ENCODE results near the gene CNTNAP5. TPM values are rescaled to one million over a fixed set of nuclear protein-coding genes. Genes with fewer than 3 reads are reported as not detected.

The CNTNAP5 gene
- total and polyA plus RNA-seq, 7 donors = not detected

GRCh38 chr2:124662946-124663644, 638.0 kb downstream of the CNTNAP5 start:
- Histone ChIP-seq H3K36me3 (ENCODE audit: insufficient read depth in 1 of 2, low read depth in 1 of 2) (no peaks in the 10 kb centered on the region), H3K4me3 (no peak overlapping the region), H3K27ac (no peak overlapping the region), H3K4me1 (no peaks in the 10 kb centered on the region), H3K27me3 (ENCODE audit: insufficient read depth in 3 of 3, low read length in 2 of 3) (no peaks in the 10 kb centered on the region), H3K9me3 (no peaks in the 10 kb centered on the region)
- intact Hi-C loops (cut with DNase I) = no loop called here
- no peak for DNase-seq
- TF ChIP-seq, protein P1, sequence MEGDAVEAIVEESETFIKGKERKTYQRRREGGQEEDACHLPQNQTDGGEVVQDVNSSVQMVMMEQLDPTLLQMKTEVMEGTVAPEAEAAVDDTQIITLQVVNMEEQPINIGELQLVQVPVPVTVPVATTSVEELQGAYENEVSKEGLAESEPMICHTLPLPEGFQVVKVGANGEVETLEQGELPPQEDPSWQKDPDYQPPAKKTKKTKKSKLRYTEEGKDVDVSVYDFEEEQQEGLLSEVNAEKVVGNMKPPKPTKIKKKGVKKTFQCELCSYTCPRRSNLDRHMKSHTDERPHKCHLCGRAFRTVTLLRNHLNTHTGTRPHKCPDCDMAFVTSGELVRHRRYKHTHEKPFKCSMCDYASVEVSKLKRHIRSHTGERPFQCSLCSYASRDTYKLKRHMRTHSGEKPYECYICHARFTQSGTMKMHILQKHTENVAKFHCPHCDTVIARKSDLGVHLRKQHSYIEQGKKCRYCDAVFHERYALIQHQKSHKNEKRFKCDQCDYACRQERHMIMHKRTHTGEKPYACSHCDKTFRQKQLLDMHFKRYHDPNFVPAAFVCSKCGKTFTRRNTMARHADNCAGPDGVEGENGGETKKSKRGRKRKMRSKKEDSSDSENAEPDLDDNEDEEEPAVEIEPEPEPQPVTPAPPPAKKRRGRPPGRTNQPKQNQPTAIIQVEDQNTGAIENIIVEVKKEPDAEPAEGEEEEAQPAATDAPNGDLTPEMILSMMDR (IDR thresholded peaks at IDR 0.05) = no peak
- ATAC-seq = no peak
- 31 to 45% (median 39%) methylated on average over 9 of the region's 9 CpGs for WGBS, 3 donors

DNA sequence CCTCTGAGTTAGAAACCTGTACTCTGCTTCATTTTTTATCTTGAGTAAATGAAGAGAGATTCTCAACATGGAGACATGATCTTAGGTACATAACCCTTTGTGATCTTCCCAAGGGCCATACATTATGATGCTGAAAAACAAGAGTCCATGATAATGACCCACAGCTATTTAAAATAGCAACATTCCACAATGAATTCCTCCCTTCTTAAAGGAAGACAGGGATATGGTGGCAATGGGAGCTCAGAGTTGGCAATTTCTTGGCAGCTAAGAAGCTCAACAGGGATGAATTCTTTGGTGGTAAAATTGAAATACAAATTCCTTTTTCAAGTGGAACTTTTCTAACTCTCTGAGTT, 638.5 kb downstream of the CNTNAP5 start:
- Histone ChIP-seq H3K27me3 (ENCODE audit: insufficient read depth in 3 of 3, low read length in 2 of 3) (no peaks in the 10 kb centered on the region), H3K36me3 (ENCODE audit: insufficient read depth in 1 of 2, low read depth in 1 of 2) (no peaks in the 10 kb centered on the region), H3K4me1 (no peaks in the 10 kb centered on the region), H3K27ac (no peak overlapping the region), H3K9me3 (no peaks in the 10 kb centered on the region), H3K4me3 (no peak overlapping the region)
- intact Hi-C loops (cut with DNase I) = no loop called here
- TF ChIP-seq, protein P1 (IDR thresholded peaks at IDR 0.05) = no peak
- no peak for ATAC-seq
- no peak for DNase-seq

GRCh38 chr2:124664363-124664762, 639.3 kb downstream of the CNTNAP5 start:
- DNase-seq (no peak), ATAC-seq (no peak)
- TF ChIP-seq, protein P1 (IDR thresholded peaks at IDR 0.05) = no peak
- intact Hi-C loops (cut with DNase I) = no loop called here
- 75 to 87% (median 82%) methylated on average over 5 of the region's 5 CpGs for WGBS, 3 donors
- H3K27ac ChIP-seq = no peak overlapping the region
- H3K27me3 ChIP-seq (ENCODE audit: insufficient read depth in 3 of 3, low read length in 2 of 3) = no peaks in the 10 kb centered on the region
- H3K9me3 ChIP-seq = no peaks in the 10 kb centered on the region
- no peak overlapping the region for H3K4me3 ChIP-seq
- no peaks in the 10 kb centered on the region for H3K4me1 ChIP-seq
- H3K36me3 ChIP-seq (ENCODE audit: insufficient read depth in 1 of 2, low read depth in 1 of 2) = no peaks in the 10 kb centered on the region

DNA sequence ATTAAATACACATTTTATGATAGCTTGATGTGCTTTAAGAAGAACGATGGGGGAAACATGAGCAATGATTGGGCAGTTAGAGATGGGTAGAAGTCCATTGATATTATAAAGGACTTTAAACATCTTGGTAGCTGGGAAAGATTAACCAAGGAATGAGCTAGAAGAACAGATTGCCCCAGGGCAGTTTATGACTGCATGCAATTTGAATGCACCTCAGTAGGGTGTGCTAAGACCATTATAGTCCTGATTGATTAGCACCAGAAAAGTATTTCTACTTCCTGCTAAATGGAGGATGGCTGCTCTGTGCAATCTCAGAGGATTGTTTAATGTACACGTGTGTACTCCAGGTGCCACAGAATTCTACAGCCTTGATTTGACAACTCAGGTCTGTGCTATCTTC, 641.9 kb downstream of the CNTNAP5 start:
- TF ChIP-seq, protein P1 (IDR thresholded peaks at IDR 0.05) = no peak
- no peaks in the 10 kb centered on the region for H3K27me3 ChIP-seq (ENCODE audit: insufficient read depth in 3 of 3, low read length in 2 of 3)
- H3K36me3 ChIP-seq (ENCODE audit: insufficient read depth in 1 of 2, low read depth in 1 of 2) = no peaks in the 10 kb centered on the region
- ATAC-seq (no peak), DNase-seq (no peak)
- H3K27ac ChIP-seq = no peak overlapping the region
- H3K9me3 ChIP-seq = no peaks in the 10 kb centered on the region
- WGBS, 3 donors = 85 to 89% (median 88%) methylated on average over 2 of the region's 2 CpGs
- no peak overlapping the region for H3K4me3 ChIP-seq
- H3K4me1 ChIP-seq = no peaks in the 10 kb centered on the region
- intact Hi-C loops (cut with DNase I) = no loop called here

DNA sequence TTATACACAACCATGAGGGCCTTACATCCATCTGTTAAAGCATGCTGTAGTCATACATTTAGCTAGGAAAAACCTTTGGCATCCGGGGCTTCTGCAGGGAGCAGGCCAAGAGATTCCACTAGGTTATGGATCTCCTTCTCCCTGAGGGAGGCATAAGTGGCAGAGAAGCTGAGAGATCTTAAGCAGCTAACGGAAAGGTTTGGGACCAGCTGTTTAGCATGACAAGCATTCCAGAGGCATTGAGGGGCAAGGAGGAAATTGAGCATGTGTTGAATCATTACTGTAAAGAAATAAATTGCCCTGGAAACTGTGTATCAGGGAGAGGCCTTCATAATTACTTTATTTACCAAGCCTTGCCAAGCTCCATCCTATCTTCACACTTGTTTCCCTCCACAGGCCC, 643.1 kb downstream of the CNTNAP5 start:
- no peak for DNase-seq
- H3K9me3 ChIP-seq = no peaks in the 10 kb centered on the region
- no peak for ATAC-seq
- H3K4me3 ChIP-seq = no peak overlapping the region
- no peak overlapping the region for H3K27ac ChIP-seq
- no peaks in the 10 kb centered on the region for H3K36me3 ChIP-seq (ENCODE audit: insufficient read depth in 1 of 2, low read depth in 1 of 2)
- intact Hi-C loops (cut with DNase I) = no loop called here
- 4 to 14% (median 13%) methylated on average over 2 of the region's 2 CpGs for WGBS, 3 donors
- TF ChIP-seq, protein P1 (IDR thresholded peaks at IDR 0.05) = no peak
- no peaks in the 10 kb centered on the region for H3K27me3 ChIP-seq (ENCODE audit: insufficient read depth in 3 of 3, low read length in 2 of 3)
- no peaks in the 10 kb centered on the region for H3K4me1 ChIP-seq

Data from psoas muscle (tissue), 8 donors.